ENCODE results near the gene NCAPH2.
A peak's percentile ranks its signal among the peaks of the same experiment; 100 is the strongest.

Gene NCAPH2

DNA sequence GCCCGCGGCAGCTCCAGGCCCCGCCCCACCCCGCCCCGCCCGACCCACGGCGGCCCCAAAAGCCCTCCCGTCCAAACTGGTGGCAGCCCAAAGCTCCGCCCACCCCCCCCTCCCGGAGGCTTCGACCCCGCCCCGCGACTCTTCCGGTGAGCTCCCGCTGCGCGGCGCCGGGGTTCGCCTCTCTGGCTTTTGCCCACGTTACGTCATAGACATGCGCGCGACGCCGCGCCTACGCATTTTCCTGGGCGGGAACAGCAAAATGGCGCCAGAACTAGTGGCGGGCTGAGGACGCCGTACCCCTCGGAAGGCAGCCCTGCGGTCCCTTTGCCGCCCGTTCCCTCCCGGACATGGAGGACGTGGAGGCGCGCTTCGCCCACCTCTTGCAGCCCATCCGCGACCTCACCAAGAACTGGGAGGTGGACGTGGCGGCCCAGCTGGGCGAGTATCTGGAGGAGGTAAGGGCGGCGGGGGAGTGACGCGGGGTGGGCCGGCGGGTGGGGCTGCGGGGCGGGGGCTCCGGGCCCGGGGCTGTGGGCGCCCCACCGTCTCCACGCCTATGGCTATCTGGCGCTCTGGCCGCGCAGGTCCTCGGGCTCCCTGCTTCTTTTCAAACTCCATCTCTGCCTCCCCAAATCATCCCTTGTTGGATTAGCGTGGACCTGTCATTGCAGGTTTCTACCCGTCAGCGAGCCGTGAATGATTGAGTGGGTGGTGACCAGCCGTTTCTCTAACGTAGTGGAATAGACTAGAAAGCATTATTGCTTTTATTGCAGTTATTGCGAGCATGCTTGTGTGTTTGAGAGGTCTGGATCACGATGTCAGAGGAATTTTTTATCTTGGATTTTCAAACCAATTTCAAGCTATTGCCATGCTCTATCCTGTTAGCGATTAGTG lies at the start of gene NCAPH2:
Gene NCAPH2, plus strand, starts transcription at position 234 of the 894 bp plus-strand sequence. Its CDS starts 114 bp downstream, at position 348.
- peak; percentile 94 for DNase-seq

DNA sequence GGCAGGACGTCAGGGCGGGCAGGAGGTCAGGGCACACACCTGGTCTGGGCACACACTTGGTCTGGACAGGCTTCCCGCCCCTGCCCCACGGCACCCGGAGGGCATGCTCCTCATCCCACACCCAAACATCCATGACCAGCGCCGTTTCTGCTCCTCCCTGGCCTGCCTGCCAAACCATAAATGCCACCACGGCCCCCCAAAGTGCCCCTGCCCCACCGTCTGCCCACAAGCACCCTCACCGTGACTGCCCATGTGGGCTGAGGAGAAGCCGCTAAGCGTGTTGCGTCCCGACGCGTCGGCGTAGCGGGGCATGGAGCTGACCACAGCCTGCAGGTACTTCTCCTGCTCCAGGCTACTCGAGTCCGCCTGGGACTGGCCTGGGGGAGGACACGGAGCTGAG lies 49.0 kb upstream of the NCAPH2 start:
- no peak for DNase-seq

DNA sequence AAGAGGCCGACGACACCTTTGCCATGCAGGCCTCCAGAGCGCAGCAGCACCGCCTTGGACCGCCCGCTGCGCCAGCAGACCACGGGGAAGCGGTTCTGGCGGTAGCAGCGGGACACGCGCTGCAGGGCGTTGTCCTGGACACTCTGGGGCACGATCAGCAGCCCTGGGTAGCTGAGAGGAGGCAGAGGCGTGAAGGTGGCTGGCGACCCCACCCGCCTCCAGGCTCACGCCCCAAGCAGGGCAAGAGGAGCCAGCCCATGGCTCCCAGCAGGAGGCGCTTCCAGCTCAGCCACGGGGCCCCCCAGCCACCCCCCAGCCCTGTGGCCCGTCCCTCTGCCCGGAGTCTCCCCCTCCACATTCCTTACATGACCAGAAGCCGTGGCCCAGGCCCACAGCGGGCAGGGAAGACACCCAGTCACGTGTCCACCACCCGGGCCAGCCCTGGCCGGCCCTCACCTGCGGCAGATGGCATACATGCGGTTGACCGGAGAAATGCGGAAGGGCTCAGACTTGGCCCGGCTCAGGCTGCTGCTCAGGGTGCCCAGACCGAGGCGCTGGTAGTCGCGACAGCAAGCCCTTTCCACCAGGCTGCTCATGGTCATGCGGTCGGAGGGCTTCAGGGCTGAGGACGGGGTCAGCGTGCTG lies 48.4 kb upstream of the NCAPH2 start:
- no peak for DNase-seq

- no peak for DNase-seq
These were observed 47.1 kb upstream of the NCAPH2 start for GRCh38 chr22:50460938-50461337.

DNA sequence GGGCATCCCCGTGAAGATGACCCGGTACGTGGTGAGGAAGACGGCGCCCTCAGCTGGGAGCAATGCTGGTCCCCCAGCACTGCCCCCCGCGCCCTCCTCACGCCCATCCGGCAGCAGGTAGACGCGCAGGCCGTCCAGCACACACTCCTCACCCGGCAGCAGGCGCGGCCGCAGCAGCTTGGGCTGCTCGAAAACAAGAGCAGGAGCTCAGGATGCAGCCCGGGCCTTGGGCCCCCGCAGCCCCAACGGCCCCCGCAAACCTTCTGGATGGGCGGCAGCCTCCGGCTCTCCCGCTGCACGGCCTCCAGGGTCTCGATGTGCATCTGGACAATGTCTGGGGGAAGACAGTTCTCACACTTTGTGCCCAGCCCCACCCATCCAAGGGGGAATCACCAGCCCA lies 46.5 kb upstream of the NCAPH2 start:
- DNase-seq: no peak

DNA sequence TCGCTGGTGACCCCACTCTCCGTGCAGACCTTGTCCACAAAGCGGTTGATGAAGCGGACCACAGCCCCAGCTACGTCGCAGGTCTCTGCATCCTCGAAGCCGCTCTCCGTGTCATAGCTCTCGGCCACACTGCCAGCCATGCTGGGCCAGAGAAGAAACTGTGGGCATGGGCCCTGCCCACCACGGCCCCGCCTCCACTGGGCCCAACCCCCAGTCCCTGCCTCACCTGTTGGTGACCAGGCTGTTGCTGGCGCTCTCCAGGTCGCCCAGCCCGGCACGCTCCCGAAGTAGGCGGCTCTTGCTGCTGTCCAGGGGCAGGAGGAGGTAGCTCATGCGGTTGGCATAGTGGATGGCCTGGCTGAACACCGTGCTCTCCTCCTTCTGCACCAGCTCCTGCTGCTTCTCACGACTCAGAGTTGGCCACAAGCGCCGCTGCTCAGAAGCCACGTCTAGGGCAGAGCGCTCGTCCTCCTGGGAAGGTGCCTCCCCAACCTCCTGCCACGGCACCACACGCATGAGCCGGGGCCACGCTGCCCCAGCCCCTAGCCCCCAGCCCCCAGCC lies 46.0 kb upstream of the NCAPH2 start:
- no peak for DNase-seq

GRCh38 chr22:50463188-50463900 lies 44.7 kb upstream of the NCAPH2 start:
- DNase-seq: no peak

- no peak for DNase-seq
These were observed 43.6 kb upstream of the NCAPH2 start for GRCh38 chr22:50464451-50464850.

DNA sequence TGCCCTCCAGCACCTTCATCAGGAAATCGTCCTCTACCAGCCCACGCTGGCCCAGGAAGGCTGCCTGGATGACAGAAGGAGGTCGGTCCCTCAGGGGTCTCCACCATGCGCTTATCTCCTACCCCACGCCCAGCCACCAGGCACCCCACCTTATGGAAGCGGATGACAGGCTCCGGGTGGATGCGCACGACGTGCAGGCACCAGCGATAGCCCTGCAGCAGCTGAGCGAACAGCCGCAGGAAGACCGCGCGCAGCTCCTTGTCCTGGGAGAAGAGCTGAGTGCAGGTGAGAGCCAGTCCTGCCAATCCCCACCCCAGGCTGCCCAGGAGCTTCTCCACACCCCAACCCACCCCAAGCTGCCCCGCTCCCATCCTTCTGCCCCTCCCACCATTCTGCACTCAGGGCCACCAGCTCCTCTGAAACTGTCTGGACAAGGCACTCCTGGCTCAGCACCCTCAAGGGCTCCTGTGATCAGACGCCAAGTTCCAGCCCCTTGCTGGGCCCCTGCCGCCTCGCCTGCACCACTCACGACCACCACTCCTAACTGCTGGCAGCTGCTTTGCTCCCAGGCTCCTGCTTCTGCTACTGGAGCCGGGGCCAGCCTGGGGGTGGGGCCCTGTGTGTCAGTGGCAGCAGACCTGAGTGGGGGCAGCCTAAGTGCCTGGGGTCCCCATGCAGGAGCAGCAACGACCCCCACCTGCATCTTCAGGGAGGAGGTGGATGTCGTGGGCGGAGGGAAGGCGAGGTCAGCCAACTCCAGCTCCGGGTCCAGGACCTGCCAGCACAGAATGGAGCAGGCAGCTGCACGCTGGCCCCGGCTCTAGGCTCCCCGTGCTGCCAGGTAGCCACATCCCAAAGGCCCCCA lies 42.7 kb upstream of the NCAPH2 start:
- no peak for DNase-seq

- no peak for DNase-seq
These were observed 40.7 kb upstream of the NCAPH2 start for GRCh38 chr22:50467341-50467740.

DNA sequence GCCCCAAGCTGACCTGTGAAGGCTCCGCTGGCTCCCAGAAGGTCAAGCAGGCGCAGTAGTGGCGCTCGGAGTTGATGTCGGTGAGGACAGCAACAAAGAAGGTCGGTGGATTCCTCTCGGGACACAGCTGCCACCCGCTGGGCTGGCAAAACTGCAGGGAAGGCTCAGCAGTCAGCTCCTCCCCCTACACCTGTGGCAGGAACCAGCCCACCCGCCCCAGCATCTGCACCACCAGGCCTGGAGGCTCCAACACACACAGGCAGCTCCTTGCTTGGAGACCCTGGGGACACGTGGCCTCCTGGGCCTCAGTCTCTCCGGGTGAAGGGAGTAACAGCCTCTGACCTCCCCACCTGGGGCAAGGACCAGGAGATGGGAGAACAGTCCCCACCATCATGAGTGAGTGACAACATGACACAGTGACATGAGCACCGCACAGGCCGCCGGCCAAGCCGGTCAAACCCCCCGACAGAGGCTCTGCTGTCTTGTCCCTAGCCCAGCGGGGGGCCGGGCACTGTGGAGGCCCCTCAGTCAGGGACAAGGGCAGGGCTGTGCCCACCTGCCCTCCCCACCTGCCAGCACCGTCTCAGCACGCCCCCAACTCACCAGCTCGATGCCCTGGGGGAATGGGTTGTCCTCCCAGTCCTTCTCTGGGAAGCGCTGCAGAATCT lies 40.1 kb upstream of the NCAPH2 start:
- no peak for DNase-seq

DNA sequence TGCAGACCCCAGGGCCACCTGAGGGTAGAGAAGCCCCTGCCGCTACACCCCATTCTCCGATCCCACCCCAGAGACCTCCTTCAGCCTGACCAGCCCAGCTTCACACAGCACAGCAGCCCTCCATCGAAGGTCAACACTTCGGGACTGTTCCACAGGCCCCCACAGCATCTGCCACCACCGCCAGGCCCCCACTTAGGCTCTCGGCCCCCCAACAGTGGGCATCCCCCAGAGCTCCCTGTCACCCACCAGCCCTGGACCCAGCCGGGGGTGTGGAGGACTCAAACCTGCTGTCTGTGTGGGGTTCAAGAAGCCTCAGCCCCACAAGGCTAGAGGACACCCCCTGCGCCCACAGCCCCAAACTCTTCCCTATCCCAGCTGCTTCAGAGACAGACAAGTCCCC lies 39.4 kb upstream of the NCAPH2 start:
- no peak for DNase-seq

GRCh38 chr22:50469377-50470305 lies 38.4 kb upstream of the NCAPH2 start:
- peak; percentile 74 for DNase-seq

GRCh38 chr22:50470491-50470890 lies 37.5 kb upstream of the NCAPH2 start:
- DNase-seq: no peak

DNA sequence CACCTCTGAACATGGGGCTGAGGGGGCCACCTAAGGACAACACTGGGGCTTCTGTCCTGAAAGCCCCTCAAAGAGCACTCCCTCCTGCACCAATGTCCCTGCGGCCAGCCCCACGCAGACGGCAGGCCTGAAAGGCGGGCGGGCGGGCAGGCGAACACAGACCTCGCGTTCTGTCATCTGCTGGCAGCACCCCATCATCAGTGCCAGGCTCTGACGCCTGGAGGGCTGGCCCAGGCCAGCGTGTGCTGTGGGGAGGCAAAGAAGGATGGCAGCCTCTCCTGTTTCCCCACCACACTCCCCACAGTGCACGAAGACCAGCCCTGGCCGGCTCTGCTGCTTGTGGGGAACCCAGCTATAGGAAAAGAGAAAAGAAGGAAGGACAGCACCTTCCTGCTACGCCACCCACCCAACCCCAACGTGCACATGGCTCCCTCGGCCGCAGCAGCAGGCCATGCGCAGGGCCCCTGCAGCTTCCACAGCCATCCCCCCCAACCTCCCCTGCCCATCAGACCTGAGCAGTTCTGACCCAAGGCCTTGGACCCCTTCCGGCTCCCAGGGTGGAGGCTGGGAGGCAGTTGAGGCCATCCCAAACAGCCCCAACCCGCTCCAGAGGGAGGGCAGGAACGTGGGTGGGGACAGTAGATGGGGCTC lies 36.7 kb upstream of the NCAPH2 start:
- no peak for DNase-seq

DNA sequence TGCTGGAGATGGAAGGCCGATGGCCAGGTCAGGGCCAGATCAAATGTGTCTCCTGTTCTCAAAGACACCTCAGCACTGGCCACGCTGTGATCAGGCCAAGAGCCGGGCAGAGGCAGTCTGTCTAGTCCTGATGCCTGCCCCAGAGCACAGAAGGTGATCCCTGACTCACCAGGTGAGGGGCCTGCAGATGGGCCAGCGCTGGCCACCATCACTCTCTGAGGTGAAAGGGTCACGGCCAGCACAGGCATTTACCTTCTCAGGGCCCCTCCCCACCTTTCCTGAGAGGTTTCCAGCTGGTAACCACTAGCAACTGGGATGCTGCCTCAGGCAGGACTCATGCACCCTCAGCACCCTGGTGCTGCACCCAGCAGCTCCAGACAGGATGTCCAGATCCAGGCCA lies 36.1 kb upstream of the NCAPH2 start:
- DNase-seq: no peak

GRCh38 chr22:50473088-50473487 lies 34.9 kb upstream of the NCAPH2 start:
- DNase-seq: peak; percentile 10

- DNase-seq: no peak
These were observed 34.0 kb upstream of the NCAPH2 start for GRCh38 chr22:50473855-50474671.

Data from NCI-H1694 treated with DMSO at 0.1 percent for 48 hours (cell line).